GM19463 (cell line): ENCODE data around the gene SARM1.
"Not testable (repeated sequence)": the region's sequence is repeated elsewhere in the genome, so short reads cannot be mapped to it uniquely, and the experiment has no call there.

Experiments used
- ATAC-seq: cut with Tn5 transposase; IDR thresholded peaks from one replicate; pipeline ENCODE4 v1.9.1; 2021; ENCODE audit warnings: mild to moderate bottlenecking, moderate library complexity; ENCODE audit not compliant: unreplicated experiment

Gene SARM1

GRCh38 chr17:28415886-28416285 lies 44.4 kb downstream of the SARM1 start:
- ATAC-seq: no peak

DNA sequence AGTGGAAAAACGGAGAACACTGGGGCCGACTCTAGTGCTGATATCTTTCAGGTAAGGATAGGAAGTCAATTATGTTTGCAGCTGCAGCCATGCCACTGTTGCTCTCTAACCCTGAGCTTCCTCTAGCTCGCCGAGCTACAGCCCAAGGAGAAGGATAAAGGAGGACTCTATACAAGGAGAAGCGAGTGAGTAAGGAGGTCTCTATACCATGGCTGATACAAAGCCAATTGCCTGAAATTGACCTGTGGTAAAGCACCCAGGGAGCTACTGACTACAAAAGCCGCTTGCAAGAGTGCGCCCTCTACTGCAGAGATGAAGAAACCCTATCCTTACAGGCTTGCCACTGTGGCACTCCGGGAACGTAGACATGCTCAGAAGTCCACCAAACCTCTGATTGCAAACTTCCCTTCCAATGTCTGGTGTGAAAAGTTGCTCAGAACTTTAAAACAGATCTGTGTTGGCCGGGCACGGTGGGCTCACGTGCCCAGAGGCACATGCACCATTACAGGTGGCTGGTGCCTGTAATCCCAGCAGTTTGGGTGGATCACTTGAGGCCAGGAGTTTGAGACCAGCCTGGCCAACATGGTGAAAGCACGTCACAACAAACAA lies 45.3 kb downstream of the SARM1 start:
- ATAC-seq: no peak

- ATAC-seq: no peak
These were observed 50.4 kb downstream of the SARM1 start for GRCh38 chr17:28421787-28422305.

DNA sequence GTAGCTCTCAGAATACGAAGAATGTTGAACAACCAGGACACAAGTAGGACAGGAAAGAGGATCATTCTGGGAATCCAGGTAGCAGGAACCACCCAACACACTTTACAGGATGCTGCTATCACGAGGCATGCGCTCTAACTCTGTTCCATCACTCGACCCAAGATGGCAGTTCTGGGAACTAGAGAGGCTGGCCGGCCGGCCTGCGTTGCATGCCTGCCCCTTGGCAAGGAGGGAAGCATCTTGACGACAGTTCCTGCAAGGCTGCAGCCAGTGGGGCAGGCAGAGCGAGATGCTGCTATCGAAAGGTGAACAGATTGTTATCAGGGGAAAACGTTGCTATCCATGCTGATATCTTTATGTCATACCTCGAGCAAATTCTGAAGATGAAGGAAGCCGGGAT lies 53.7 kb downstream of the SARM1 start:
- ATAC-seq: no peak

DNA sequence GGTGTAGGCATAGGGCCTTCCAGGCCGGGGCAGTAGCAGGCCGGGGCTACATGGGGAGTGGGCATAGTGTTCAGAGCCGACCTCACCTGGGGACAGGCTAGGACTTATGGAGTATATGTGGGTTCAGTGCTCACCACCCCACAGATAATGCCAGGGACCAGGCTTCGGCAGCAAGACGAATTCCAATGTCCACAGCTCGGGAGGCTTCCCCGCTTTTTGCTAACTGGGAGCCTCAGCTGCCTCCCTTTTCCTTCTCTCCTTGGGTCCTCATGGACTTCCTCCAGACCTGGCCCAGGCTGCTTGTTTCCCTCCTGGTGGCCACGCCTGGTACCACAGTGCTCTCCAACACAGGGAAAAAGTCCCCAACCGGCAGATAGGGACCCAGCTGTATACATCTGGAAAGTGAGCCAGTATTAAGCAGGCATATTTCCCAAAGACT lies 54.6 kb downstream of the SARM1 start:
- ATAC-seq: no peak

DNA sequence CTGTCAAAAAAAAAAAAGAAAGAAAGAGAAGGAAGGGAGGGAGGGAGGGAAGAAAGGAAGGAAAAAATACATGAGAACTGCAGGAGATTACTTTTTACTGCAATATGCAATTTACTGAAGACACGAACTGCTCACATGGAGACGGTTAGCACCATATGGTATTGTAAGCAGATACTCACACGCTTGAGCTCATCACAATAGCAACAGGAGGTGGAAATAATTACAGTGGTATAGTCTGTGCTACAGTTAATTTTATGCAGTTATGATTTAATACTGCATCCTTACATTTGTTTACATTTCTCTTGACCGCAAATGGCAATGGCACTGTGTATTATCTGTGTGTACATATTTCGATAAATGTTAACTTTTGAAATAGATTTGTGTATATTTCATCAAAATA lies 55.9 kb downstream of the SARM1 start:
- ATAC-seq: no peak

GRCh38 chr17:28427982-28428381 lies 56.5 kb downstream of the SARM1 start:
- ATAC-seq: not testable (repeated sequence)

DNA sequence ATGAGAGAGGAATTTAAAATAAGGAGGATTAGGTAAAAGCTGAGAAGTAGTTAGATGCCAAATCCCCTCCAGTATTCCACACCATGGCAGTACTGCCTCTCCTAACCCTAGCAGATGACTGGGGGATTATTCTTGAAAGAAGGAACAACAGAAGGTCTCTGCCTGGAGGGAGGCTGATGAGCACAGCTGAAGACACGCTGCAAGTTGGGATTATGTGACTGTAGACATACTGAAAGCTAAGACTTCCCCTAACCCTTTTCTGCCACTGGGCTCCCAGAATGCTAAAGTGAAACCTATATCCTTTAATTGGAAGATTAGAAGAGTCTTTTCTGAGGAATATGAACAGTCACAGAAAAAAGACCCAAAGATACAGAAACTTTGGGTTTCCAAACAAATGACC lies 62.2 kb downstream of the SARM1 start:
- no peak for ATAC-seq

GRCh38 chr17:28434326-28434725 lies 62.8 kb downstream of the SARM1 start:
- not testable (repeated sequence) for ATAC-seq

GRCh38 chr17:28443901-28444638 lies 72.6 kb downstream of the SARM1 start:
- no peak for ATAC-seq

DNA sequence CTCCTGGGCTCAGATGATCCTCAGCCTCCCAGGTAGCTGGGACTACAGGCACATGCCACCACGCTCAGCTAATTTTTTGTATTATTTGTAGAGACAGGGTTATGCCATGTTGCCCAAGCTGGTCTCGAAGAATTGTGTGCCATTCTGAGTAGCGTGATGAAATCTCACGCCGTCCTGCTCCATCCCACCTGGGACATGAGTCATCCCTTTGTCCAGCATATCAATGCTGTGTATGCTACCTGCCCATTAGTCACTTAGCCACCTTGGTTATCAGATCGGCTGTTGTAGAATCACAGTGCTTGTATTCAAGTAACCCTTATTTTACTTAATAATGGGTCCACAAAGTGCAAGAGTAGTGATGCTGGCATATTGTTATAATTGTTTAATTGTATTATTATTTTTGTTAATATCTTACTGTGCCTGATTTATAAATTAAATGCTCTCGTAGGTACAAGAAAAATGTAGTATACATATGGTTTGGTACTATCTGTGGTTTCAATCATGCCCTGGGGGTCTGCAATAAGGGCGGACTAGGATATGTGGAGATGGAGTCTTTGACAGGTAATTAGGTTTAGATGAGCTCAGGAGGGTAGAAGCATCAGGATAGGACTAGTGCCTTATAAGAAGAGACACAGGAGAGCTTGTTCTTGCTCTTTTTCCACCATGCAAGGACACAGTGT lies 75.4 kb downstream of the SARM1 start:
- no peak for ATAC-seq

DNA sequence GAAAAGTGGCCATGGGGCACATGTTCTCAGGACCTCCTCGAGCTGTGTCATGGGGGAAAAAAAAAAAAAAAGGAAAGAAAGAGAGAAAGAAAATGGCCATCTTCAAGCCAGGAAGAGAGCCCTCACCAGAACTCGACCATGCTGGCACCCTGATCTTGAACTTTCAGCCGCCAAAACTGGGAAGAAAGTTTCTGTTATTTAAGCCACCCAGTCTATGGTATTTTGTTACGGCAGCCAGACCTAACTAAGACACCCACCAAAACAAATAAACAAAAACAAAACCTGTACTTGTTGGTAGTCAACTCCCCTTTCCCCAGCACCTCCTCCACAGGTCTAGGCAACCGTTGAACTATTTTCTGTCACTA lies 75.9 kb downstream of the SARM1 start:
- ATAC-seq: no peak

- no peak for ATAC-seq
These were observed 78.4 kb downstream of the SARM1 start for GRCh38 chr17:28449859-28450258.
